WTC11 (cell line): ENCODE measurements around the gene CHMP5.

ENCODE experiments used
- CTCF ChIP-seq: fragments of 200-600 bp; IDR thresholded peaks from 2 replicates; pipeline ENCODE4 v1.8.0; 2022; ENCODE audit warnings: antibody characterized with exemption
- MAX ChIP-seq: sonication (generic); formaldehyde crosslinking; IDR thresholded peaks from 2 replicates; pipeline ENCODE4 v1.8.0; 2022; ENCODE audit warnings: mild to moderate bottlenecking, missing genetic modification reagents
- NR1H2 ChIP-seq: sonication (generic); formaldehyde crosslinking; IDR thresholded peaks from 2 replicates; pipeline ENCODE4 v1.9.0; 2021; ENCODE audit warnings: mild to moderate bottlenecking, moderate library complexity, missing genetic modification reagents
- SOX15 ChIP-seq: fragments of 250-450 bp; sonication (Bioruptor Pico); IDR thresholded peaks from 2 replicates; pipeline ENCODE4 v1.9.0; 2021; ENCODE audit warnings: mild to moderate bottlenecking
- TEAD4 ChIP-seq: sonication (generic); formaldehyde crosslinking; IDR thresholded peaks from 2 replicates; pipeline ENCODE4 v1.8.0; 2022; ENCODE audit warnings: mild to moderate bottlenecking, missing genetic modification reagents
- ZNF512 ChIP-seq: sonication (generic); formaldehyde crosslinking; IDR thresholded peaks from 2 replicates; pipeline ENCODE4 v1.8.1; 2022; ENCODE audit warnings: missing genetic modification reagents, borderline replicate concordance

GRCh38 chr9:33260372-33260771, 4.5 kb upstream of the CHMP5 start:
- TF ChIP-seq TEAD4 (CRISPR knock-in tag) (no peak), CTCF (no peak), NR1H2 (CRISPR knock-in tag) (no peak), SOX15 (no peak), ZNF512 (no peak), MAX (CRISPR knock-in tag) (no peak)
